Mesodermal cell (in vitro differentiated cells): ENCODE measurements around the gene EPHA2. TPM values are rescaled to one million over a fixed set of nuclear protein-coding genes. Genes with fewer than 3 reads are reported as not detected.

Experiments
- H3K27ac ChIP-seq: 2 replicates; pipeline ENCODE4 v1.7.0; 2013; ENCODE audit warnings: mild to moderate bottlenecking, low read depth, low read length, moderate library complexity; ENCODE audit not compliant: severe bottlenecking
- H3K36me3 ChIP-seq: 2 replicates; pipeline ENCODE4 v1.7.1; 2013; ENCODE audit warnings: mild to moderate bottlenecking, low read length, moderate library complexity; ENCODE audit not compliant: control insufficient read depth, insufficient read depth
- H3K4me1 ChIP-seq: one replicate; pipeline ENCODE4 v1.7.1; 2013; ENCODE audit warnings: mild to moderate bottlenecking, low read length; ENCODE audit not compliant: insufficient read depth, control insufficient read depth, poor library complexity, severe bottlenecking
- H3K4me3 ChIP-seq: 2 replicates; pipeline ENCODE4 v1.7.0; 2013; ENCODE audit warnings: low read length, control low read depth, mild to moderate bottlenecking; ENCODE audit not compliant: insufficient read depth, poor library complexity, severe bottlenecking; ENCODE audit errors: extremely low read depth
- H3K9me3 ChIP-seq: 2 replicates; pipeline ENCODE4 v1.7.1; 2013; ENCODE audit warnings: mild to moderate bottlenecking, low read length, moderate library complexity; ENCODE audit not compliant: control insufficient read depth
- WGBS, 2 experiments: methylation state at CpG; one replicate each; pipeline ENCODE4 v1.1.5; 2013; ENCODE audit warnings: missing lambda C conversion rate in 2 of 2; ENCODE audit not compliant: insufficient coverage in 2 of 2; 5-methylcytosine and 5-hydroxymethylcytosine counted together
- polyA plus RNA-seq, 2 experiments: library from polyadenylated mRNA; stranded (reverse); fragments of 50-300 nt; gene quantifications; one replicate each; pipeline ENCODE4 v1.2.3, GENCODE V29; 2013

Gene EPHA2
- 89.4 TPM for polyA plus RNA-seq (2013, experiment 1 of 2)
- polyA plus RNA-seq (2013, experiment 2 of 2), result 69.9 TPM

- peaks cover 25% of the 10 kb centered on the region for H3K36me3 ChIP-seq
- peak within 1 kb of the TSS; percentile 89 for H3K27ac ChIP-seq
- 0 to 1% methylated on average over 48 to 80 of the region's 89 CpGs for WGBS, 2 experiments
- peak within 1 kb of the TSS; percentile 96 for H3K4me3 ChIP-seq
- no peaks in the 10 kb centered on the region for H3K9me3 ChIP-seq
- H3K4me1 ChIP-seq, result peaks cover 27% of the 10 kb centered on the region
Observed at GRCh38 chr1:16155537-16156410, at the start of gene EPHA2. Gene EPHA2, minus strand, starts transcription at chr1:16156069. Its CDS starts 137 bp downstream, at chr1:16155932.

DNA sequence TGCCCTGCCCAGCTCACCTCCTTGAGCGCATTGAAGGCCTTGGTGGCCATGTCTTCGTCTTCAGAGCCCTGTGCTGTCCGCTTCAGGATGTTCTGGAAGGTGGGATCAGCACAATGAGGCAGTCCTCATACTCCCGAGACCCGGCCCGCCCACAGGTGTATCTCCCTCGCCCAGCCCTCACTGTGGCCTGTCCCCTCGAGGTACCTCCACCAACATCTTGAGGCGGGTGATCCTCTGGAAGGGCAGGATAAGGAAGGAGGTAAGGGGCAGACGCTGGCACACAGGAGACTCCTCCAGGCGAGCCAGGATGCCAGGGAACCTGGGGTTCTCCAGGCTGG is 49.4 kb upstream of the EPHA2 start:
- WGBS, 2 experiments, result 88 to 93% methylated on average over 9 to 11 of the region's 11 CpGs
- peaks cover 11% of the 10 kb centered on the region for H3K4me1 ChIP-seq
- no peak overlapping the region for H3K4me3 ChIP-seq
- no peaks in the 10 kb centered on the region for H3K36me3 ChIP-seq
- H3K27ac ChIP-seq, result no peak overlapping the region
- H3K9me3 ChIP-seq, result no peaks in the 10 kb centered on the region

- H3K4me3 ChIP-seq, result no peak overlapping the region
- peaks cover 11% of the 10 kb centered on the region for H3K4me1 ChIP-seq
- H3K36me3 ChIP-seq, result no peaks in the 10 kb centered on the region
- 78 to 85% methylated on average over 9 to 12 of the region's 12 CpGs for WGBS, 2 experiments
- H3K9me3 ChIP-seq, result no peaks in the 10 kb centered on the region
- no peak overlapping the region for H3K27ac ChIP-seq
Observed at GRCh38 chr1:16204634-16205333, 48.9 kb upstream of the EPHA2 start.

DNA sequence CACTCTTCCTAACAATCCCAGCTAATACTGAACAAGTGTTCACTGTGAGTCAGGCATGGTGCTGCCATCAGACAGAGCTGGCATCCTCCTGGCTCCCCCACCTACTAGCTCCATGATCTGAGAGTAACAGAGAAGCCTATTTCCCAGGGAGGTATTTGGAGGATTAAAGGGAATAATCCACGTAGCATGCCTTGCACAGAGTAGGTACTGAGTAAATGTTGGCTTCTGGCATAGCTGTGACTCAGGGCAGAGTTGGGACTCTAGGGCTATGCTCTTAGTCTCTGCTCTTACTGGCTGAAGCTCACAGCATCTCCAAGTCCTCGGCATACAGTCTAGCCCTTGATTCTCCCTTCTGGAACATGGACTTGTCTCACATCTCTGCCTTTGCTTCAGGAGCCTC is 48.3 kb upstream of the EPHA2 start:
- 86 to 100% methylated on average over 2 of the region's 2 CpGs for WGBS, 2 experiments

GRCh38 chr1:16203550-16203949 is 47.7 kb upstream of the EPHA2 start:
- Histone ChIP-seq H3K9me3 (no peaks in the 10 kb centered on the region), H3K27ac (no peak overlapping the region), H3K36me3 (no peaks in the 10 kb centered on the region), H3K4me3 (no peak overlapping the region), H3K4me1 (peaks cover 9% of the 10 kb centered on the region)
- 73 to 77% methylated on average over 2 of the region's 3 CpGs for WGBS, 2 experiments

More for the DNA sequence above, 48.3 kb upstream of the EPHA2 start:
- Histone ChIP-seq H3K9me3 (no peaks in the 10 kb centered on the region), H3K27ac (no peak overlapping the region), H3K4me1 (peaks cover 11% of the 10 kb centered on the region), H3K4me3 (no peak overlapping the region), H3K36me3 (no peaks in the 10 kb centered on the region)

DNA sequence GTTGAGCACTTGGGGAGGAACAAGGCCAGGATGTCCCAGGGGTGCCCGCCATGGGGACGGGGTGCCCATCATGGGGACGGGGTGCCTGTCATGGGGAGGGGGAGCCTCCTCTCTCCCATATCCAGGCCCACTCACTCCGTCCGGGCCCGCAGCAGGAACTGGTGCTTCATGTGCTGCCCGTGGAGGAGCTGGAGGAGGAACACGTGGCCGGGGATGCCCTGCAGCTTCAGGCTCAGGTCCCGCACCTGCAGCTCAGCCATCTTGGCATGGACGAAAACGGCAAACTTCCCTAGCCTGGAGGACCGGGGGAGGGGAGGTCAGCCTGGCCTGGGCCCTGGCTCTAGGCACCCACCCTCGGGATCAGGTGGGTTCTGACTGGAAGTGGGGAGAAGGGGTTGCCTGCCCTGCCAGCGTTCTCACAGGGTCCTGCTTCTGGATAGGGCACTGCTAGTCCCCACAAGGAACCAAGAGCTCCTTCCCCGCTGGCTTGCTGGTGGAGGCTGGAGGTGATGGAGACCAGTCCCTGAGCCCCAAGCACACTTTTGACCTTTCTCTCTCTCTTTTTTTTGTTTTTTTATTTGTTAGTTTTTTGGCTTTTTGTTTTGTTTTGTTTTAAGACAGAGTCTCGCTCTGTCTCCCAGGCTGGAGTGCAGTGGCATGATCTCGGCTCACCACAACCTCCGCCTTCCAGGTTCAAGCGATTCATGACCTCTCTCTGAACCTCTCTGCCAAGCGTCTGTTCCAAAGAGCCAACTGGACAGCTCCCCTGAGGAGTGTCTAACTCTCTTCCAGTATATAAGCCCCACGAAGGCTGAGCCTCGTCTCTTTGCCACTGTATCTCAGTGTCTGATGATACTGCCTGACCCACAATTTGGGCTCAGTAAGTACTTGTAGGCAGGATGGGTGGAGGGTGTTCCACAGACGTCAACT is 46.7 kb upstream of the EPHA2 start:
- no peaks in the 10 kb centered on the region for H3K9me3 ChIP-seq
- H3K36me3 ChIP-seq, result peaks cover 4% of the 10 kb centered on the region
- H3K4me1 ChIP-seq, result peaks cover under 1% of the 10 kb centered on the region
- H3K4me3 ChIP-seq, result no peak overlapping the region
- 83 to 95% methylated on average over 13 to 18 of the region's 24 CpGs for WGBS, 2 experiments
- no peak overlapping the region for H3K27ac ChIP-seq

GRCh38 chr1:16199700-16200099 is 43.8 kb upstream of the EPHA2 start:
- Histone ChIP-seq H3K4me3 (no peak overlapping the region), H3K4me1 (no peaks in the 10 kb centered on the region), H3K9me3 (no peaks in the 10 kb centered on the region), H3K36me3 (peaks cover 4% of the 10 kb centered on the region), H3K27ac (no peak overlapping the region)
- WGBS, 2 experiments, result 89 to 91% methylated on average over 3 to 4 of the region's 4 CpGs

DNA sequence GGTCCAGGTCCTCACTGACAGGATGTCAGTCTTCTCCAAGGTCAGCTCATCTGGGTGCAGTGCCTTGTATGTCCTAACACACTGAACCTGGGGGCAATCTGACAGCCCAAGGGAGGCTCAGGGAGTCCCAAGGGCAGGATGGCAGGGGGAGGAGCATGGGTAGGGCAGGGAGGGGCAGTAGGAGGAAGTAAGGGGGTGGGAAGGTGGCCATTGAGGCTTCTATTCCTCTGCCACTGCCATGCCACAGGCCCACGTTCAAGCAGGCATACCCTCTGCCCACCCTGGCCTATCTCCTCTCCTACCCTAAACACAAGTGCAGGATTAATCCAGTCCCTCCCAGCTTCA is 43.3 kb upstream of the EPHA2 start:
- no peak overlapping the region for H3K27ac ChIP-seq
- 80 to 86% methylated on average over 1 of the region's 1 CpG for whole genome bisulfite sequencing, 2 experiments
- no peak overlapping the region for H3K4me3 ChIP-seq
- H3K4me1 ChIP-seq, result no peaks in the 10 kb centered on the region
- peaks cover 4% of the 10 kb centered on the region for H3K36me3 ChIP-seq
- no peaks in the 10 kb centered on the region for H3K9me3 ChIP-seq

DNA sequence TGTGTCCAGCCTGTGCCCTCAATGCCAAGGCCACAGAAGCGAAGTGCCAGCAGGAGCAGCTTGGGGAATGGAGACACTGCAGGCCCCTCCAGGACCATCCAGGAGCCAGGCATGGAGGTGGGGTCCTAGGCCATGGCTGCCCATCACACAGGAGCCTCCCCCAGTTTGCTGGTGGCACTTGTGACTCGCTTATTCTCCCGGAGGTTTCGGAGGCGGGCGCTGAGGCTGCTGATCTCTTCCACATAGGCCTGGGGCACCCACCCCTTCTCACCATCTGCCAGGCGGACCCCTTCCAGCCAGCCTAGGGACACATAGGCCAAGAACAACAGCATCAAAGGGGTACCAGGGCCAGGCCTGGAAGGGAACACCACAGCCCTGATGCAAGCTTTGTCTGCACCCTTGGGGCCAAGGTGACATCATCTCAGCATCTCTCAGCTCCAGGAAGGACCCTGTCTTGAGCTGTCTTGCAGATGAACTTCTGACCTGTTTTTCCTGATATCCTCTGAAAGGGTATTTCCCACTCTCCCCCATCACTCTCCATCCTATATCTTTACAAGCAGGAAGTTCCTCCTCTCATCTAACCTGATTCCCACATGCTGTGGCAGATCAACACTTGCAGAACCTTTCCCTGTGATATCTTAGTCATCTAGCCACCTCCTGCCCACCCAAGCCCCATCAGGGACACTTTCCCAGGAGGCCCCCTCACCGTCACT is 42.7 kb upstream of the EPHA2 start:
- WGBS, 2 experiments, result 95% methylated on average over 7 to 8 of the region's 8 CpGs
- H3K4me1 ChIP-seq, result no peaks in the 10 kb centered on the region
- no peaks in the 10 kb centered on the region for H3K9me3 ChIP-seq
- no peak overlapping the region for H3K27ac ChIP-seq
- peaks cover 4% of the 10 kb centered on the region for H3K36me3 ChIP-seq
- H3K4me3 ChIP-seq, result no peak overlapping the region

- peaks cover 4% of the 10 kb centered on the region for H3K36me3 ChIP-seq
- no peaks in the 10 kb centered on the region for H3K9me3 ChIP-seq
- no peak overlapping the region for H3K27ac ChIP-seq
- no peaks in the 10 kb centered on the region for H3K4me1 ChIP-seq
- H3K4me3 ChIP-seq, result no peak overlapping the region
- 83% methylated on average over 1 to 3 of the region's 3 CpGs for WGBS, 2 experiments
Observed at GRCh38 chr1:16196874-16197273, 41.0 kb upstream of the EPHA2 start.
